ENCODE data around the gene HADH.

DNA sequence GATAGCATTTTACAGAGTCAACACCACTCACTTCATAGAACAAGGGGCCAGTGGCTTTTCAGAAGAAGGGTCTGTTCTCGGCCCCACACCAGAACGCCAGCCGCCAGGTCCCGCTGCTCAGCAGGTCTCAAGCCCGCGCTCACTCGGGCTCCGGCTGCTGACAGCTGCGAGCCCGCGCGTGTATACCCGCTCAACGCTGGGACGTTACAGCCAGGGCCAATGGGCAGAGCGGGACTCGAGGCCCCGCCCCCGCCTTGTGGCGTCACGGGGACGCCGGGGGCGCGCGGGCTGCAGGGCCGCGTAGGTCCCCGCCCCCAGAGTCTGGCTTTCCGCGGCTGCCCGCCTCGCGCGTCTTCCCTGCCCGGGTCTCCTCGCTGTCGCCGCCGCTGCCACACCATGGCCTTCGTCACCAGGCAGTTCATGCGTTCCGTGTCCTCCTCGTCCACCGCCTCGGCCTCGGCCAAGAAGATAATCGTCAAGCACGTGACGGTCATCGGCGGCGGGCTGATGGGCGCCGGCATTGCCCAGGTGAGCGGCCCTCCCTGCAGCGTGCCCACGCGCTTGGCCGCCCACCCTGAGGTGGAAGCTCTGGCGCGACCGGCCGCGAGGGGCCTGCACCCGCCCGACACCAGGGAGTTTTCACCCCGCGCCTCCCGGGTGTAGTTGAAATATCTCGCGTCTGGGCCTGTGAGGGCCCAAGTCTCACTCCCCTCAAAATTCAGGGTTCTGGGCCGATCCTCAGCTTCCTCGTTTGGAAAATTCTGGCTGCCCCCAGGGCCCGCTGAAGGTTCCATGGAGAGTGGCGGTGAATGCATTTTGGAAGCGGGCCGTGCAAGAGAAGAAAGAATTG is at the start of gene HADH:
- TF ChIP-seq, protein P1, sequence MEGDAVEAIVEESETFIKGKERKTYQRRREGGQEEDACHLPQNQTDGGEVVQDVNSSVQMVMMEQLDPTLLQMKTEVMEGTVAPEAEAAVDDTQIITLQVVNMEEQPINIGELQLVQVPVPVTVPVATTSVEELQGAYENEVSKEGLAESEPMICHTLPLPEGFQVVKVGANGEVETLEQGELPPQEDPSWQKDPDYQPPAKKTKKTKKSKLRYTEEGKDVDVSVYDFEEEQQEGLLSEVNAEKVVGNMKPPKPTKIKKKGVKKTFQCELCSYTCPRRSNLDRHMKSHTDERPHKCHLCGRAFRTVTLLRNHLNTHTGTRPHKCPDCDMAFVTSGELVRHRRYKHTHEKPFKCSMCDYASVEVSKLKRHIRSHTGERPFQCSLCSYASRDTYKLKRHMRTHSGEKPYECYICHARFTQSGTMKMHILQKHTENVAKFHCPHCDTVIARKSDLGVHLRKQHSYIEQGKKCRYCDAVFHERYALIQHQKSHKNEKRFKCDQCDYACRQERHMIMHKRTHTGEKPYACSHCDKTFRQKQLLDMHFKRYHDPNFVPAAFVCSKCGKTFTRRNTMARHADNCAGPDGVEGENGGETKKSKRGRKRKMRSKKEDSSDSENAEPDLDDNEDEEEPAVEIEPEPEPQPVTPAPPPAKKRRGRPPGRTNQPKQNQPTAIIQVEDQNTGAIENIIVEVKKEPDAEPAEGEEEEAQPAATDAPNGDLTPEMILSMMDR (IDR thresholded peaks at IDR 0.05) = no peak
- peak; percentile 87 to 98 for TF ChIP-seq POLR2A (IDR thresholded peaks at IDR 0.05)

Data from adrenal gland (tissue), 5 donors.